ENCODE results near the gene CHRNG.
A peak's percentile ranks its signal among the peaks of the same experiment; 100 is the strongest.

Gene CHRNG

GRCh38 chr2:232537079-232537478 lies 2.4 kb upstream of the CHRNG start:
- H4K20me1 ChIP-seq (ENCODE audit: insufficient read depth, low read length) = peaks cover 2% of the 10 kb centered on the region; the same call in 1 of the 2 replicates
- peaks cover 2% of the 10 kb centered on the region for H3K9me3 ChIP-seq (ENCODE audit: insufficient read depth, low read length, severe bottlenecking)
- H3K9ac ChIP-seq (ENCODE audit: low read depth, low read length) = no peak overlapping the region
- TF ChIP-seq EZH2 (IDR thresholded peaks at IDR 0.05; ENCODE audit: borderline replicate concordance, low read depth, low read length, severe bottlenecking) = no peak
- TF ChIP-seq CTCF (IDR thresholded peaks at IDR 0.05; ENCODE audit: borderline replicate concordance, extremely low read depth, low read length, poor library complexity, severe bottlenecking) = peak; percentile 36
- H3K4me1 ChIP-seq (ENCODE audit: insufficient read depth, low read length) = no peaks in the 10 kb centered on the region
- DNase-seq (no peak), ATAC-seq (ENCODE audit: insufficient read depth, low read depth) (no peak)
- no peak overlapping the region for H3K27ac ChIP-seq (ENCODE audit: low read length)
- no peak overlapping the region for H2AFZ ChIP-seq (ENCODE audit: low read depth, low read length)
- H3K36me3 ChIP-seq (ENCODE audit: insufficient read depth, low read length) = no peaks in the 10 kb centered on the region
- no peak overlapping the region for H3K4me3 ChIP-seq (ENCODE audit: low read depth in 1 of 2, low read length in 2 of 2)
- no peak overlapping the region for H3K4me2 ChIP-seq (ENCODE audit: insufficient read depth, low read length)
- H3K79me2 ChIP-seq (ENCODE audit: insufficient read depth, low read length) = no peaks in the 10 kb centered on the region
- no peaks in the 10 kb centered on the region for H3K27me3 ChIP-seq (ENCODE audit: insufficient read depth, low read length, poor library complexity)

GRCh38 chr2:232537499-232537898 lies 2.0 kb upstream of the CHRNG start:
- H4K20me1 ChIP-seq (ENCODE audit: insufficient read depth, low read length) = peaks cover 5% of the 10 kb centered on the region; the same call in 1 of the 2 replicates
- ATAC-seq (ENCODE audit: insufficient read depth, low read depth) = no peak
- H2AFZ ChIP-seq (ENCODE audit: low read depth, low read length) = no peak overlapping the region
- H3K9ac ChIP-seq (ENCODE audit: low read depth, low read length) = no peak overlapping the region
- H3K27me3 ChIP-seq (ENCODE audit: insufficient read depth, low read length, poor library complexity) = no peaks in the 10 kb centered on the region
- H3K4me1 ChIP-seq (ENCODE audit: insufficient read depth, low read length) = no peaks in the 10 kb centered on the region
- TF ChIP-seq CTCF (IDR thresholded peaks at IDR 0.05; ENCODE audit: borderline replicate concordance, extremely low read depth, low read length, poor library complexity, severe bottlenecking) (no peak), EZH2 (IDR thresholded peaks at IDR 0.05; ENCODE audit: borderline replicate concordance, low read depth, low read length, severe bottlenecking) (no peak)
- H3K79me2 ChIP-seq (ENCODE audit: insufficient read depth, low read length) = no peaks in the 10 kb centered on the region
- no peak for DNase-seq
- H3K36me3 ChIP-seq (ENCODE audit: insufficient read depth, low read length) = no peaks in the 10 kb centered on the region
- H3K4me3 ChIP-seq (ENCODE audit: low read depth in 1 of 2, low read length in 2 of 2) = no peak overlapping the region
- H3K4me2 ChIP-seq (ENCODE audit: insufficient read depth, low read length) = no peak overlapping the region
- peaks cover 2% of the 10 kb centered on the region for H3K9me3 ChIP-seq (ENCODE audit: insufficient read depth, low read length, severe bottlenecking)
- H3K27ac ChIP-seq (ENCODE audit: low read length) = no peak overlapping the region

GRCh38 chr2:232538671-232539070 lies 821 bp upstream of the CHRNG start:
- no peaks in the 10 kb centered on the region for H3K36me3 ChIP-seq (ENCODE audit: insufficient read depth, low read length)
- no peaks in the 10 kb centered on the region for H3K27me3 ChIP-seq (ENCODE audit: insufficient read depth, low read length, poor library complexity)
- H4K20me1 ChIP-seq (ENCODE audit: insufficient read depth, low read length) = peaks cover 15% of the 10 kb centered on the region; the same call in 1 of the 2 replicates
- H3K4me1 ChIP-seq (ENCODE audit: insufficient read depth, low read length) = no peaks in the 10 kb centered on the region
- H3K9ac ChIP-seq (ENCODE audit: low read depth, low read length) = no peak overlapping the region
- H2AFZ ChIP-seq (ENCODE audit: low read depth, low read length) = no peak overlapping the region
- no peak for DNase-seq
- no peak overlapping the region for H3K4me2 ChIP-seq (ENCODE audit: insufficient read depth, low read length)
- H3K4me3 ChIP-seq (ENCODE audit: low read depth in 1 of 2, low read length in 2 of 2) = no peak overlapping the region
- TF ChIP-seq CTCF (IDR thresholded peaks at IDR 0.05; ENCODE audit: borderline replicate concordance, extremely low read depth, low read length, poor library complexity, severe bottlenecking) = no peak
- no peak for TF ChIP-seq EZH2 (IDR thresholded peaks at IDR 0.05; ENCODE audit: borderline replicate concordance, low read depth, low read length, severe bottlenecking)
- no peak for ATAC-seq (ENCODE audit: insufficient read depth, low read depth)
- H3K79me2 ChIP-seq (ENCODE audit: insufficient read depth, low read length) = no peaks in the 10 kb centered on the region
- peaks cover 2% of the 10 kb centered on the region for H3K9me3 ChIP-seq (ENCODE audit: insufficient read depth, low read length, severe bottlenecking)
- no peak overlapping the region for H3K27ac ChIP-seq (ENCODE audit: low read length)
